ENCODE data around the gene RRP15. TPM values are rescaled to one million over a fixed set of nuclear protein-coding genes. Genes with fewer than 3 reads are reported as not detected.

Gene RRP15
- total and polyA plus RNA-seq, 9 donors: 10.7 to 20.7 (median 17.9) TPM

- DNase-seq: peak; percentile 76
- Histone ChIP-seq H3K9me3 (replicated peaks; ENCODE audit: control insufficient read depth, low read depth, low read length) (no peaks in the 10 kb centered on the region), H3K4me3 (ENCODE audit: low read length) (peak overlapping the region; percentile 83), H3K36me3 (ENCODE audit: control insufficient read depth, insufficient read depth, low read length) (no peaks in the 10 kb centered on the region), H3K4me1 (ENCODE audit: control insufficient read depth, insufficient read depth, low read length) (peaks cover 10% of the 10 kb centered on the region), H3K27me3 (ENCODE audit: control insufficient read depth, insufficient read depth, low read length) (no peaks in the 10 kb centered on the region), H3K27ac (ENCODE audit: low read length) (peak overlapping the region; percentile 99)
- WGBS (ENCODE audit: insufficient coverage): under 1% methylated on average over 35 of the region's 39 CpGs
Observed at GRCh38 chr1:218346391-218347204, 61.5 kb downstream of the RRP15 start.

DNA sequence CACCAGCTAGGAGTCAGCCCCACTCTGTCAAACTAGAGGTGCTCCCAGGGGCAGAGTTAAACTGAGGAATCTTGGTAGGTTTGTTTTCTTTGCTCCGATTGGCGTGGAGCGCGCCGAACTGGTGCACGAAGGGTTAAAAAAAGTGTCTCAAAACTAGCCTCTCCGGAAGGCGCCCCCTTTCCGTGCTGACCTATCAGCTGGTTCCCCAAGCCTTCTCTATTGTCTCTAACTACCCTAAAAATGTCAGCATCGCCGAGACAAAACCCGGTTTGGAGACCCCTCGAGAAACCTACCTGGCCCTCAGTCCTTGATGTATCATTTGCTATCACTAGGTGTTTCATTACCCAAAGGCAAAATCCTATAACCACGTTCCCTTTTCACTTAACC is 62.2 kb downstream of the RRP15 start:
- no peaks in the 10 kb centered on the region for H3K36me3 ChIP-seq (ENCODE audit: control insufficient read depth, insufficient read depth, low read length)
- H3K9me3 ChIP-seq (replicated peaks; ENCODE audit: control insufficient read depth, low read depth, low read length): no peaks in the 10 kb centered on the region
- peak overlapping the region; percentile 83 for H3K4me3 ChIP-seq (ENCODE audit: low read length)
- H3K27me3 ChIP-seq (ENCODE audit: control insufficient read depth, insufficient read depth, low read length): no peaks in the 10 kb centered on the region
- peak overlapping the region; percentile 99 for H3K27ac ChIP-seq (ENCODE audit: low read length)
- peak; percentile 95 for DNase-seq
- peaks cover 17% of the 10 kb centered on the region for H3K4me1 ChIP-seq (ENCODE audit: control insufficient read depth, insufficient read depth, low read length)
- WGBS (ENCODE audit: insufficient coverage): 0% methylated on average over 4 of the region's 14 CpGs

DNA sequence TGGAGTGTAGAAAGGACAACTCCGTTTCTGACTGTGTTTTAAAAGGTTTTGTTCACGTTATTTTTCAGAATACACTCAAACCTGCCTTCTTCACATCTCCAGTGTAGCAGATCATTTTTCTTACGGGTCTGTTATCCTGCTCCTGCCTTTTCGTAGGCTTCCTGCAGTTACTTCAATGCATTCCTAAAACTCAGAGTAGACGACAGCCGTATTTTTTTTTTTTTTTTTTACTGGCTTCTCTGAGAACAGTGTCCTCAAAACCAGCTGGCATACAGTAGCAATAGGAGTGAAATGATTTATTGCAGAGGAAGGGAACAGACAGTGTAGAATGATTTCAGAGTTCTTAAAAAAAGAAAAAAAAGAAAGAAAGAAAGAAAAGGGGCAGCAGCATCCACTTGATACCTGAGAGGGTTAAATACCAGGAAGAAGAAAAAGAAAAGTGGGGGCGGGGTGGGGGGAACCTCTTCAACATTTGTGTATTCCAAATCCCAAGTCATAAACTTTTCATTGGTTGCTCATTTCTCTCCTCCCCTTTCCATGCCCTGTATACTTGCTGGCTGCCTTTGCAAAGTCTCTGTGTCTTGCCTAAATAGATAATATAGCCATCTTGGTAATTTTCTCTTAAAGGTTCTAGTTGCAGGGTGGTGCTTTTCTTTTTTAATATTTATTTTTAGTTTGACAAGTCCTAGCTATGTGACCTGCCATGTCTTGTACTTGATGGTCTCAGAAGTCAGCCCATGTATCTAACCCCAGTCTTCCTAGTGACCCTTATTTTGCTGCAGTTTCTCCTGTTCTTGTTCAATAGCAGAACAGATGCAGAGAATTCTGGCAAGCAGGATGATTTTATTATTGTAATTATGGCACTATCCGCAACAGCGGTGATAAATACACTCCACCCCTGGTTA is 62.9 kb downstream of the RRP15 start:
- WGBS (ENCODE audit: insufficient coverage): 6% methylated on average over 3 of the region's 9 CpGs
- DNase-seq: peak; percentile 97
- peaks cover 22% of the 10 kb centered on the region for H3K4me1 ChIP-seq (ENCODE audit: control insufficient read depth, insufficient read depth, low read length)
- H3K36me3 ChIP-seq (ENCODE audit: control insufficient read depth, insufficient read depth, low read length): peaks cover 4% of the 10 kb centered on the region
- peak overlapping the region; percentile 83 for H3K4me3 ChIP-seq (ENCODE audit: low read length)
- no peaks in the 10 kb centered on the region for H3K27me3 ChIP-seq (ENCODE audit: control insufficient read depth, insufficient read depth, low read length)
- peak overlapping the region; percentile 99 for H3K27ac ChIP-seq (ENCODE audit: low read length)
- no peaks in the 10 kb centered on the region for H3K9me3 ChIP-seq (replicated peaks; ENCODE audit: control insufficient read depth, low read depth, low read length)

GRCh38 chr1:218348628-218349071 is 63.6 kb downstream of the RRP15 start:
- no CpG with 5 or more reads among the region's 3 CpGs for WGBS (ENCODE audit: insufficient coverage)
- Histone ChIP-seq H3K9me3 (replicated peaks; ENCODE audit: control insufficient read depth, low read depth, low read length) (no peaks in the 10 kb centered on the region), H3K27me3 (ENCODE audit: control insufficient read depth, insufficient read depth, low read length) (no peaks in the 10 kb centered on the region), H3K4me3 (ENCODE audit: low read length) (peak overlapping the region; percentile 83), H3K4me1 (ENCODE audit: control insufficient read depth, insufficient read depth, low read length) (peaks cover 28% of the 10 kb centered on the region), H3K27ac (ENCODE audit: low read length) (peak overlapping the region; percentile 99), H3K36me3 (ENCODE audit: control insufficient read depth, insufficient read depth, low read length) (peaks cover 11% of the 10 kb centered on the region)
- DNase-seq: peak; percentile 61

GRCh38 chr1:218349348-218350034 is 64.4 kb downstream of the RRP15 start:
- WGBS (ENCODE audit: insufficient coverage): no CpG with 5 or more reads among the region's 5 CpGs
- Histone ChIP-seq H3K36me3 (ENCODE audit: control insufficient read depth, insufficient read depth, low read length) (peaks cover 11% of the 10 kb centered on the region), H3K4me1 (ENCODE audit: control insufficient read depth, insufficient read depth, low read length) (peaks cover 28% of the 10 kb centered on the region), H3K27ac (ENCODE audit: low read length) (peak overlapping the region; percentile 99), H3K9me3 (replicated peaks; ENCODE audit: control insufficient read depth, low read depth, low read length) (no peaks in the 10 kb centered on the region), H3K4me3 (ENCODE audit: low read length) (peak overlapping the region; percentile 83), H3K27me3 (ENCODE audit: control insufficient read depth, insufficient read depth, low read length) (no peaks in the 10 kb centered on the region)
- DNase-seq: peak; percentile 76

DNA sequence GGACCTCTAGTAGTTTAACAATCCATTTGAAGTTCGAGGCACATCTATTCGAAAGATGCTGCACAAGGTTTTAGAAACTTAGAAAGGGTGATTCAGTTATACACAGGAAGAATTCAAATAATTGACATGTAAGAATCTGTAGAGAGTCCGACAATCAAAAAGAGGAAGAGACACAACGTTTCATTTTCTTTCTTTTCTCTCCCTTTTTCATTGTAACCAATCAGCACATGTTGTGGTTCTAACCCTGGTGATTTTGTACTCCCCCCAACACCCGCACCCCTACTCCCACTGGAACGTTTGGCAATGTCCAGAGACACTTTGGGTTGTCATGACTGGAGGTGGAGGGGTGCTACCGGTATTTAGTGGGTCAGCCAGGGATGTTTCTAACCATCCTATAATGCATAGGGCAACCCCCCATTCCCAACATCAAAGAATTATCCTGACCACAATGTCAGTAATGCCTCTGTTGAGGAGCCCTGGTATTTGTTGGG is 65.0 kb downstream of the RRP15 start:
- no CpG with 5 or more reads among the region's 7 CpGs for WGBS (ENCODE audit: insufficient coverage)
- no peak for DNase-seq
- Histone ChIP-seq H3K36me3 (ENCODE audit: control insufficient read depth, insufficient read depth, low read length) (peaks cover 11% of the 10 kb centered on the region), H3K27me3 (ENCODE audit: control insufficient read depth, insufficient read depth, low read length) (no peaks in the 10 kb centered on the region), H3K27ac (ENCODE audit: low read length) (peak overlapping the region; percentile 99), H3K4me3 (ENCODE audit: low read length) (peak overlapping the region; percentile 83), H3K4me1 (ENCODE audit: control insufficient read depth, insufficient read depth, low read length) (peaks cover 27% of the 10 kb centered on the region), H3K9me3 (replicated peaks; ENCODE audit: control insufficient read depth, low read depth, low read length) (no peaks in the 10 kb centered on the region)

DNA sequence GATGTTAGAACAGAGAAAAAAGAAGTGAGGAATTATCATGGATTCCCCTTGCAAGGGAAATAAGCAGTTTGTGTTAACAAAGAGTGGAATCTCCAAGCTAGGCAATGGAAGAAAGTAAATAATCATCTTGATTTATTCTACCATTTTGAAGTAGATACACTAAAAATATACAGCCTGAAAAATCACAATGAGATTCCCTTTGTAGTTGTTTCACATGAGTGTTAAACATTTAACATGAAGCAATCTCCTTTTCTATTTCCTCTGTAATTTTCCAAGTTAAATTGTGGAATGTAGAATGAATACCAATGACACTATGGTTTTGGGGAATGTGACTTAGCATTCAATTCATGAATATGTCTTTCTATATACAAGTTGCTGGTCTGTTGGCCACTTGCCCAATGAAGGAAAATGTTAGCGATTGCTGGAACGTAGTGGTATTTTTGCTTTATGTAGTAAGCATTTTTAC is 65.7 kb downstream of the RRP15 start:
- H3K36me3 ChIP-seq (ENCODE audit: control insufficient read depth, insufficient read depth, low read length): peaks cover 11% of the 10 kb centered on the region
- peak; percentile 86 for DNase-seq
- no CpG with 5 or more reads among the region's 2 CpGs for WGBS (ENCODE audit: insufficient coverage)
- peak overlapping the region; percentile 99 for H3K27ac ChIP-seq (ENCODE audit: low read length)
- no peaks in the 10 kb centered on the region for H3K27me3 ChIP-seq (ENCODE audit: control insufficient read depth, insufficient read depth, low read length)
- peaks cover 30% of the 10 kb centered on the region for H3K4me1 ChIP-seq (ENCODE audit: control insufficient read depth, insufficient read depth, low read length)
- peak overlapping the region; percentile 35 for H3K4me3 ChIP-seq (ENCODE audit: low read length)
- no peaks in the 10 kb centered on the region for H3K9me3 ChIP-seq (replicated peaks; ENCODE audit: control insufficient read depth, low read depth, low read length)

DNA sequence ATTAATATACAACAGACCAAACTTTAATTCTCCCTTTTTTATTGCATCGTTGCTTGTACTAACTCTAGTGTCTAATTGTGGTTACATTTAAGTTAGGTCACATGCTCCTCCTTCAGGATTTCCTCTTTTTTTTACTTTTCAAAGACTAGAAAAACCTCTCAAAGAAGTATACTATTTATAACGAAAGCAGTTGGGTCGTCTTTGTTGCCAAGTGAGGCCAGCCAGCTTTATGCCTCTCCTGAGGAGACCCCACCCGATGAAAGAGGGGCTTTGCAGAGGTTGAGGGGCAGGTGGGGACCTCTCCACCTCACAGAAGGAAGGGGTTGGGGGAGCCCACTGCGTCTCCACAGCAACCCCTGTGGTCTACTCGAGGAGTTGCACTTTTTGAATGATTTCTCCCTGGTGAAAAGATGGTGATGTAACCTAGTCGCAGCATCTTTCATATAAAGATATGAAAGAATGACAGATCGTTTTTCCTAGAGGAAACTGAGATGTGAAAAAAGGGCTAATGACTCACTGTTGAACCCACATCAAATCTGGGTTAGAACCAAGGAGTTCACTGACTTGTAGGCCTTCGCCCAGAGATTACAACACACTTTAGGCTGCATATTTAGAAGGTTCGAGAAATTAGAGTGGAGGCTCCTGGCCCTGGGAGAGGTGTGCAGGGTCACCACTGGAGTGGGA is 66.4 kb downstream of the RRP15 start:
- peak overlapping the region; percentile 99 for H3K27ac ChIP-seq (ENCODE audit: low read length)
- peak overlapping the region; percentile 35 for H3K4me3 ChIP-seq (ENCODE audit: low read length)

GRCh38 chr1:218352075-218352438 is 67.0 kb downstream of the RRP15 start:
- no CpG with 5 or more reads among the region's 8 CpGs for WGBS (ENCODE audit: insufficient coverage)
- DNase-seq: no peak
- H3K4me1 ChIP-seq (ENCODE audit: control insufficient read depth, insufficient read depth, low read length): peaks cover 38% of the 10 kb centered on the region
- peak overlapping the region; percentile 99 for H3K27ac ChIP-seq (ENCODE audit: low read length)
- H3K36me3 ChIP-seq (ENCODE audit: control insufficient read depth, insufficient read depth, low read length): peaks cover 15% of the 10 kb centered on the region
- H3K4me3 ChIP-seq (ENCODE audit: low read length): no peak overlapping the region
- no peaks in the 10 kb centered on the region for H3K27me3 ChIP-seq (ENCODE audit: control insufficient read depth, insufficient read depth, low read length)
- H3K9me3 ChIP-seq (replicated peaks; ENCODE audit: control insufficient read depth, low read depth, low read length): no peaks in the 10 kb centered on the region

More for the DNA sequence above, 66.4 kb downstream of the RRP15 start:
- no peaks in the 10 kb centered on the region for H3K27me3 ChIP-seq (ENCODE audit: control insufficient read depth, insufficient read depth, low read length)
- no peaks in the 10 kb centered on the region for H3K9me3 ChIP-seq (replicated peaks; ENCODE audit: control insufficient read depth, low read depth, low read length)
- no CpG with 5 or more reads among the region's 10 CpGs for WGBS (ENCODE audit: insufficient coverage)
- DNase-seq: peak; percentile 79
- peaks cover 35% of the 10 kb centered on the region for H3K4me1 ChIP-seq (ENCODE audit: control insufficient read depth, insufficient read depth, low read length)
- H3K36me3 ChIP-seq (ENCODE audit: control insufficient read depth, insufficient read depth, low read length): peaks cover 13% of the 10 kb centered on the region

All from muscle of leg (tissue), 11 donors.